Naive thymus-derived CD8-positive, alpha-beta T cell (primary cell): ENCODE results near the gene EPO. TPM values are rescaled to one million over a fixed set of nuclear protein-coding genes. Genes with fewer than 3 reads are reported as not detected.

Source experiments
- ATAC-seq, 2 donors: fragments of 150-1000 bp; cut with Tn5 transposase in 1 of 2; sonication (Bioruptor Pico), chemical (Tn5 transposase) in 1 of 2; 1 replicate in 1 of 2; 2 replicates in 1 of 2; pipeline ENCODE4 v1.10.0; 2021; ENCODE audit warnings: mild to moderate bottlenecking in 2 of 2, moderate library complexity in 2 of 2
- POLR2A ChIA-PET: fragments of 350-600 bp; sonication (Branson Sonifier 250); formaldehyde crosslinking; loops from one replicate; lab custom pipeline; 2021; ENCODE audit warnings: antibody characterized with exemption; lab: Charles Lee
- DNase-seq, 10 donors: peaks; one replicate each; pipeline versions ENCODE4 v3.0.0 to v3.0.0-alpha.2; 2020 to 2022
- H3K27ac Mint-ChIP-seq, 10 donors: one replicate each; pipeline ENCODE4 v1.8.0; 2020 to 2022; ENCODE audit warnings: mild to moderate bottlenecking in 10 of 10, mixed read lengths in 10 of 10, moderate library complexity in 4 of 10, inconsistent platforms in 1 of 10
- H3K27me3 Mint-ChIP-seq, 5 donors: one replicate each; pipeline ENCODE4 v1.8.0; 2021 to 2022; ENCODE audit warnings: mixed read lengths in 5 of 5
- H3K36me3 Mint-ChIP-seq, 3 donors: one replicate each; pipeline ENCODE4 v1.8.0; 2020 to 2022; ENCODE audit warnings: mixed read lengths in 3 of 3, mild to moderate bottlenecking in 2 of 3, inconsistent platforms in 1 of 3
- H3K4me1 Mint-ChIP-seq, 4 donors: one replicate each; pipeline ENCODE4 v1.8.0; 2021 to 2022; ENCODE audit warnings: mixed read lengths in 4 of 4
- H3K4me3 Mint-ChIP-seq, 10 donors: one replicate each; pipeline ENCODE4 v1.8.0; 2020 to 2022; ENCODE audit warnings: mild to moderate bottlenecking in 10 of 10, mixed read lengths in 10 of 10, moderate library complexity in 6 of 10, inconsistent platforms in 1 of 10
- H3K9me3 Mint-ChIP-seq, 9 donors: one replicate each; pipeline ENCODE4 v1.8.0; 2020 to 2022; ENCODE audit warnings: mixed read lengths in 9 of 9, mild to moderate bottlenecking in 3 of 9, inconsistent platforms in 1 of 9, moderate library complexity in 1 of 9
- polyA plus RNA-seq, 3 donors: library from polyadenylated mRNA; unstranded; fragments of 300-500 nt; fragmentation: Illumina TruSeq; gene quantifications; one replicate each; pipeline ENCODE4 v1.2.3, GENCODE V29; 2021
- total RNA-seq, 8 experiments: library from RNA in 2 of 8; stranded (reverse) in 2 of 8; gene quantifications; one replicate each; pipeline ENCODE4 v1.2.3 and lab custom pipeline; 2021 to 2026

EPO gene
- total and polyA plus RNA-seq, 5 experiments from 2014 or later = not detected

- ATAC-seq (no peak), DNase-seq (no peak)
- H3K4me1 Mint-ChIP-seq = peaks cover 18 to 54% (median 45%) of the 10 kb centered on the region in 4 donors
- POLR2A ChIA-PET = interaction anchor here (0.6 to 11.9 kb wide), 14 partner anchors 13 to 247 kb away, joined by 3 to 170 read pairs (median 4); partner anchors contain the start of genes FBXO24, GIGYF1, LRCH4 and MOSPD3
- no peaks in the 10 kb centered on the region for H3K27me3 Mint-ChIP-seq
- H3K36me3 Mint-ChIP-seq = peaks cover 0 to 37% (median 0%) of the 10 kb centered on the region in 3 donors
- peak overlapping the region; percentile 8 to 97 (median 90) for H3K27ac Mint-ChIP-seq
- peak overlapping the region in 8 of 10 donors; percentile 44 to 83 (median 68) for H3K4me3 Mint-ChIP-seq
- H3K9me3 Mint-ChIP-seq = no peaks in the 10 kb centered on the region
These were observed 42.7 kb upstream of the EPO start for GRCh38 chr7:100677308-100678267.

- Mint-ChIP-seq H3K9me3 (no peaks in the 10 kb centered on the region), H3K36me3 (peaks cover 0 to 43% (median 2%) of the 10 kb centered on the region in 3 donors), H3K27me3 (no peaks in the 10 kb centered on the region), H3K27ac (peak overlapping the region in 9 of 10 donors; percentile 47 to 90 (median 79)), H3K4me3 (peak overlapping the region in 7 of 10 donors; percentile 33 to 72 (median 59)), H3K4me1 (peaks cover 21 to 47% (median 42%) of the 10 kb centered on the region in 4 donors)
- DNase-seq = no peak
- no peak for ATAC-seq
- POLR2A ChIA-PET = interaction anchor here (0.5 to 11.9 kb wide), 10 partner anchors 12 to 393 kb away, joined by 3 to 170 read pairs (median 4); partner anchors contain the start of genes FBXO24, GIGYF1, LRCH4 and MOSPD3
These were observed 41.8 kb upstream of the EPO start for GRCh38 chr7:100678291-100678984.

- H3K4me3 Mint-ChIP-seq = peak overlapping the region in 4 of 10 donors; percentile 10 to 52 (median 16)
- POLR2A ChIA-PET = interaction anchor here (0.5 to 11.9 kb wide), 10 partner anchors 10 to 394 kb away, joined by 3 to 170 read pairs (median 5); partner anchors contain the start of genes FBXO24, GIGYF1, LRCH4 and MOSPD3
- H3K27me3 Mint-ChIP-seq = no peaks in the 10 kb centered on the region
- DNase-seq (no peak), ATAC-seq (no peak)
- peaks cover 0 to 45% (median 2%) of the 10 kb centered on the region in 3 donors for H3K36me3 Mint-ChIP-seq
- H3K27ac Mint-ChIP-seq = peak overlapping the region; percentile 11 to 83 (median 70)
- peaks cover 21 to 47% (median 42%) of the 10 kb centered on the region in 4 donors for H3K4me1 Mint-ChIP-seq
- no peaks in the 10 kb centered on the region for H3K9me3 Mint-ChIP-seq
These were observed 40.9 kb upstream of the EPO start for GRCh38 chr7:100679129-100679926.

- peak overlapping the region in 5 of 10 donors; percentile 22 to 54 (median 48) for H3K4me3 Mint-ChIP-seq
These were observed 40.2 kb upstream of the EPO start for GRCh38 chr7:100679927-100680575.

GRCh38 chr7:100680576-100681271, 39.5 kb upstream of the EPO start:
- no peaks in the 10 kb centered on the region for H3K9me3 Mint-ChIP-seq
- peak overlapping the region in 9 of 10 donors; percentile 29 to 83 (median 62) for H3K27ac Mint-ChIP-seq
- DNase-seq (no peak), ATAC-seq (no peak)
- POLR2A ChIA-PET = interaction anchor here (0.6 to 11.9 kb wide), 12 partner anchors 10 to 483 kb away, joined by 3 to 170 read pairs (median 4); partner anchors contain the start of genes FBXO24, GIGYF1, LRCH4 and MOSPD3
- peak overlapping the region in 4 of 10 donors; percentile 13 to 56 (median 46) for H3K4me3 Mint-ChIP-seq
- H3K4me1 Mint-ChIP-seq = peaks cover 20 to 47% (median 42%) of the 10 kb centered on the region in 4 donors
- H3K36me3 Mint-ChIP-seq = peaks cover 0 to 55% (median 2%) of the 10 kb centered on the region in 3 donors
- no peaks in the 10 kb centered on the region for H3K27me3 Mint-ChIP-seq

More at GRCh38 chr7:100679927-100680575, 40.2 kb upstream of the EPO start:
- POLR2A ChIA-PET = interaction anchor here (0.6 to 11.9 kb wide), 14 partner anchors 11 to 383 kb away, joined by 3 to 170 read pairs (median 5); partner anchors contain the start of genes FBXO24, GIGYF1, LRCH4 and MOSPD3
- Mint-ChIP-seq H3K27ac (peak overlapping the region; percentile 54 to 90 (median 78)), H3K36me3 (peaks cover 0 to 48% (median 2%) of the 10 kb centered on the region in 3 donors), H3K27me3 (no peaks in the 10 kb centered on the region), H3K9me3 (no peaks in the 10 kb centered on the region), H3K4me1 (peaks cover 20 to 47% (median 42%) of the 10 kb centered on the region in 4 donors)
- ATAC-seq (no peak), DNase-seq (no peak)

- Mint-ChIP-seq H3K4me3 (peak overlapping the region in 5 of 10 donors; percentile 10 to 64 (median 37)), H3K27me3 (no peaks in the 10 kb centered on the region), H3K4me1 (peaks cover 17 to 42% (median 38%) of the 10 kb centered on the region in 4 donors), H3K36me3 (peaks cover 0 to 57% (median 2%) of the 10 kb centered on the region in 3 donors), H3K27ac (peak overlapping the region in 8 of 10 donors; percentile 29 to 86 (median 64)), H3K9me3 (no peaks in the 10 kb centered on the region)
- POLR2A ChIA-PET = interaction anchor here (0.7 to 11.9 kb wide), 9 partner anchors 9 to 98 kb away, joined by 3 to 170 read pairs (median 5); partner anchors contain the start of genes FBXO24, GIGYF1, LRCH4 and MOSPD3
- DNase-seq (no peak), ATAC-seq (peak; percentile 18 to 21)
These were observed 38.6 kb upstream of the EPO start for GRCh38 chr7:100681491-100682227.

- Mint-ChIP-seq H3K4me3 (no peak overlapping the region), H3K27ac (no peak overlapping the region), H3K36me3 (peaks cover 0 to 53% (median 2%) of the 10 kb centered on the region in 3 donors), H3K4me1 (peaks cover 17 to 39% (median 33%) of the 10 kb centered on the region in 4 donors), H3K27me3 (no peaks in the 10 kb centered on the region), H3K9me3 (no peaks in the 10 kb centered on the region)
- POLR2A ChIA-PET = interaction anchor here (0.7 to 11.9 kb wide), 6 partner anchors 9 to 111 kb away, joined by 3 to 170 read pairs (median 3); partner anchors contain the start of genes FBXO24, GIGYF1, LRCH4 and MOSPD3
- DNase-seq (no peak), ATAC-seq (no peak)
These were observed 38.0 kb upstream of the EPO start for GRCh38 chr7:100682228-100682741.

- Mint-ChIP-seq H3K4me3 (no peak overlapping the region), H3K27ac (peak overlapping the region in 1 of 10 donors; percentile 68), H3K36me3 (peaks cover 0 to 52% (median 2%) of the 10 kb centered on the region in 3 donors), H3K9me3 (no peaks in the 10 kb centered on the region), H3K27me3 (no peaks in the 10 kb centered on the region), H3K4me1 (peaks cover 15 to 40% (median 33%) of the 10 kb centered on the region in 4 donors)
- DNase-seq (no peak), ATAC-seq (no peak)
- POLR2A ChIA-PET = interaction anchor here (0.6 to 11.9 kb wide), 6 partner anchors 8 to 112 kb away, joined by 3 to 170 read pairs (median 3); partner anchors contain the start of genes FBXO24, GIGYF1 and LRCH4
These were observed 37.1 kb upstream of the EPO start for GRCh38 chr7:100682991-100683658.
